Activated CD4-positive, alpha-beta T cell treated with anti-CD3 and anti-CD28 coated beads for 48 hours (primary cell): ENCODE data around the gene CDC37L1.

Source experiments
- DNase-seq: peaks from one replicate; pipeline ENCODE4 v3.0.0-alpha.2; 2020

The CDC37L1 gene

GRCh38 chr9:4669890-4670289 is 9.5 kb upstream of the CDC37L1 start:
- DNase-seq = no peak

DNA sequence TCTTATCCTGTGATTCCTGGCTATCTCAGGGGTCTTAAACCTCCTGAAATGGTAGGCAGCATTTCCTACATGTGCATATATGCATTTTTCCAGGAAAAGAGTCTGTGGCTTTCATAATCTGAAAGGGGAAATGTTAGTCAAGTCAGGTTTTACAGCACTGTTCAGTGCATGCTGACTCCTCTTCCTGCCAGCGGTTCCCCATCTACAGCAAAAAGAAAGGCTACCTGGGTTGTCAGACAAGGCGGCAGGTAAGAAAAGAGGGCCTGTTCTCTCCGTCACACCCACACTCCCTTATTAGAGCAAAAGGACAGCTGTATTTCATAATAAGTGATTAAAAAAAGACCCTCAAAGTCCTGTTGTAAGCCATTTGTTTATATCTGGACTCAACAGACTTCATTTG is 8.8 kb upstream of the CDC37L1 start:
- DNase-seq = no peak

GRCh38 chr9:4671737-4672136 is 7.6 kb upstream of the CDC37L1 start:
- DNase-seq = no peak

GRCh38 chr9:4674783-4675182 is 4.6 kb upstream of the CDC37L1 start:
- DNase-seq = no peak

DNA sequence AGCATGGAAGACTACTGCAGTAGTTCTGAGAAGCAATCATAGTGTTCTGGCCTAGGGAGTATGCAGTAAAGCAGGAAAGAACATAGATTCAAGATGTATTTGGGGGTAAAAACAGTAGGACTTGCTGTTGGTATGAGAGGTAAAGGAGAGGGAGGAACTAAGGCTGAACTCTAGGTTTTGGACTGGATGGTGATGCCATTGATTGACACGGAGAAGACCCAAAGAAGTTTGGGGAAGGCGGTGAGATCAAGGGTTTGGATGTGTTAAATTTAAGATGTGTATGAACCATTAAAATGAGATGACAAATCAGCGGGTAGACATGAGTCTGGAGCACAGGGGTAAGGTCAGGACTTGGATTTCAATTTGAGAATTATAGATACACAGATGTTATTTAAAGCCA is 2.0 kb upstream of the CDC37L1 start:
- no peak for DNase-seq

GRCh38 chr9:4678679-4679267 is 596 bp upstream of the CDC37L1 start:
- DNase-seq = peak; percentile 20

DNA sequence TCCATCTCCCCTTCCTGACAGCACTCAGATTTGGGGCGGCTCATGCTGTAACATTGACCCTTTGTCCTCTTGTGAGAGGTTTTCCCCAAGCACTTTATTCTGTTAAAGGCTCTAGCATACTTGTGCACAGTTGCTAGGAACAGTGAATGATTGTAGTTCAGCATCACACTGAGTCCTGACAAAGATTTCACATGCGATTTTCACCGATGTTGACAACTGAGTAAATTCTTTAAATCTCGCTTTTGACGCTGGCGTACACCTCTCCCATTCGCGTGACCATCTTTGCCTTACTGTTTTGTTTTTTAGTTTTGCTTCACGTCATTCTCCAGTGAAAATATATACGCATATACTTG is 780 bp downstream of the CDC37L1 start:
- DNase-seq = no peak

DNA sequence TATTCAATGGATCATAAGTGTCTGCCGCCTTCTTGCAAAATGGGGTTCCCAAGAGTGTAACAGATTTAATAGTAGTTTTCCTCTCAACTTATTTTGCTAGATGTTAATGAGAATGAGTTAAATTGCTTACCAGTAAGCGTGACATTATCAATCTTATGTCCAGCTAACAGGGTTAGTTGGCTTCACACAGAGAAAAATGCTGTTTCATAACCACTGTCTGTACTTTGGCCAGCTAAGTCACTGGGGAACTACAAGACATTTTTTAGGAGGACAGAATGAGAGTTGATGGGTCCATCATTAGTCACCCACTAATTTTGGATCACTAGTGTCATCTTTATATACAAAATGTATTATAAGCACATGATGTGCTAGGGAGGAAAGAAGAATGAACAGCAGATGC is 1.4 kb downstream of the CDC37L1 start:
- DNase-seq = no peak

- no peak for DNase-seq
Observed at GRCh38 chr9:4684820-4685219, 5.5 kb downstream of the CDC37L1 start.

- DNase-seq = no peak
Observed at GRCh38 chr9:4686112-4686511, 6.7 kb downstream of the CDC37L1 start.

- no peak for DNase-seq
Observed at GRCh38 chr9:4686584-4686983, 7.2 kb downstream of the CDC37L1 start.

DNA sequence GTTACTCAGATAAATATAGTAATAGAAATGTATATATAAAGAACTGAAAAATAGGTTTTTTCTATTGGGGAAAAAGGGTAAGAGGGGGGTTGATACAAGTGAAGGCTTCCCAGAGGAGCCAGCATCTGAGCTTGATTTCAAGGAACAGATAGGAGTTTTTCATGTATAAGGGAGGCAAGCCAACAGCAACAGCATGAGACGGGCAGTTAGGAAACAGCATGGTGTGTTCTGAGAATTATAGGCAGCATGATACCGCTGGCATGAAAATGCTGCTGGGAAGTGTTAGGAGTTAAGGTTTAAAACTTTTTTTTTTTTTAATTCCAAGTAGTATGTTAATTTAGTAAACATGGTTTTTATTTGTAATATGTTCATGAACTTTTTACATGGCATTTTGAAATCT is 9.7 kb downstream of the CDC37L1 start:
- DNase-seq = no peak

DNA sequence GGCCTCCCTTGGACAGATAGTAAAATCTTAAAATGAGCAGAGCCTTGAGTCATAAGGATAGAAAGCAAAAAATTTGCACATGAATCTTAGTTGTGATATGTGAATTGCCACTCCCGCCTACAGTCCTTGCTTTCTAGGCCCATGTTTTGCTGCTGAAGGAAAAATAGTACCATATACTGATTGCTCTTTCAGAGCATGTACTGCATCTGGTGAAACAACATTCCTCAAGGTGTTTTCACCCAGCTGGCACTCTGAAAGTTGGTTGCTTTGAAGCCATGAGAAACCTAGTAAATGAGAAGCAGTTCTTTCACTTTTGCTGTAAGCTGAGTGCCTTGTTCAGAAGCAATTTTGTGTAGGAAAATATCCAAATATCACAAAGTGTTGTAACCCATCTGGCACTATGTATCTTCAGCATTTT is 10.3 kb downstream of the CDC37L1 start:
- DNase-seq = peak; percentile 39

DNA sequence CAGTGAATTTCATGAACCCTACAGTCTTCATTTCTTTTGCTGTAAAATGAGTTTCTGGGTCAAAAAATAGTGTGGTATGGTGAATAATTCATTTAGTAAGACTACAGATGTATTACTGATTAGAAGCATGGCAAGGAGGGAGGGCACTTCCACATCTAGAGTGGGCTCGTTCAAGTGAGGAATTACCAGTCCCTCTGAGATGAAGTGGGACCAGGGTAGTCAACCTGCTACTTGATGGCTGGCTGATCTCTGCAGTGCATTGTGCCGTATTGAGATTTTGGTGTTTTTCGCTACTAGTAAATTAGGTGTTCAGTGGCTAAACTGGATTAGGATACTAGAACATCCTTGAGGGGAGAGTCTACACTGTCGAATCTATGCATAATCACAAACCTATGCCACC is 10.8 kb downstream of the CDC37L1 start:
- no peak for DNase-seq

DNA sequence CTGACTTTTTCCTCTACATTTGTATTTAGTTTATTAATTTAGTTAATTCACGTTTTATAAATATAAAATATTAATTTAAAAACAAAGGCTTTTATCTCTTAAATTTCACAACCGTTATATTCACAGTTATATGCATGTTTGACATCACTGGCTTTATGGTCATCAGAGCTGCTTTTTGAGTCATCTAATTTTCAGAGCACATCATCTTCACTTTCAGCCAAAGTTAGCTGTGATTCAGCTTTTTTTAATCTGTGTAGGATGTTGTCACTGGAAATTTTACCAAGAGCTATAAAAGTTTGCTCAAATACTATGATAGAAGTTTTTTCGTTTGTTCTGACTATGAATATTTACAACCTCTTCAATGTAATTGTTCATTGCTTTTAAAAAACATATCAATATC is 12.4 kb downstream of the CDC37L1 start:
- DNase-seq = no peak

- no peak for DNase-seq
Observed at GRCh38 chr9:4700091-4700490, 20.7 kb downstream of the CDC37L1 start.

DNA sequence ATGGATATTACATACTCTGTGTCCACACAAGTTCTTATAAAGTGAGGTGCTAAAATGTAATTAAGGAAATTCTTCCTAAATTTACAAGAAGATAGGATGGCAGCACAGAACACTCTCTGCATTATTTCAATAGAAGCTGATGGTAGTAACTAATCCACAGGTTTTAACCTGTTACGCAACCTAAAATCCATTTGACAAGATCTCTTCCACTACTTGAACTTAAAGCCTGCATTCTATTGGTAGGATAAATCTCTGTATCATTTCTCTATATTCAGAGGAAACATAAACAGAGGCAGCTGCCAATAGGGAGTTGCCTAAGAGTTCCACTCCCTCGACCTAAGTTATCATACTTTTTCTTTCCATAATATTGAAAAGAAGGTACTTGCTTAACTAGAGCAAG is 21.6 kb downstream of the CDC37L1 start:
- DNase-seq = no peak

- DNase-seq = no peak
Observed at GRCh38 chr9:4701526-4701925, 22.2 kb downstream of the CDC37L1 start.

DNA sequence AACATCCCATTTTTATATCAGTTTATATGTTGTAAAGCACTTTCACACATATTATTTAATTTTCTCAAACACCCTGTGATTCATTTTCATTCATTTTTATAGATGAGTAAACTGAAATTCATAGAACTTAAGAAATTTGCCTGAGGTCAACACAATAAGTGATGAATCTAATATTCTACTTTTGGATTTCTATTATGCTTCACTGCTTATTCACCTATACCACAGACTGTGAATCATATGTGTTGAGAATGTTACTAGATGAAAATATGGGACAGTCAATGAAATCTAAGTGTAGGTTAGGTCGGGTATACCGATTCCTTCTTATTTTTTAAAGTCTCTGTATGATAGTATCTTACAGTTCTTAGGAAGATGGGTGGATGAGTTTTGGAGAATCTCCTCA is 24.8 kb downstream of the CDC37L1 start:
- no peak for DNase-seq

GRCh38 chr9:4706021-4706420 is 26.7 kb downstream of the CDC37L1 start:
- no peak for DNase-seq

GRCh38 chr9:4706971-4707622 is 27.7 kb downstream of the CDC37L1 start:
- DNase-seq = no peak

- DNase-seq = no peak
Observed at GRCh38 chr9:4709380-4709779, 30.0 kb downstream of the CDC37L1 start.

- no peak for DNase-seq
Observed at GRCh38 chr9:4713849-4714248, 34.5 kb downstream of the CDC37L1 start.

- DNase-seq = no peak
Observed at GRCh38 chr9:4714266-4715016, 35.1 kb downstream of the CDC37L1 start.

- DNase-seq = no peak
Observed at GRCh38 chr9:4716163-4716562, 36.8 kb downstream of the CDC37L1 start.
